CD4-positive, alpha-beta T cell treated with Interleukin-10 for 1 hour (primary cell): ENCODE measurements around the gene ALKBH2.

Source experiments
- DNase-seq: peaks from one replicate; pipeline ENCODE4 v3.0.0-alpha.2; 2020

ALKBH2 gene

GRCh38 chr12:109093022-109093918 lies at the start of gene ALKBH2:
TSS of gene ALKBH2 (minus strand) at chr12:109093472. CDS start at chr12:109092786, 686 bp downstream.
- DNase-seq = peak; percentile 96

- DNase-seq = no peak
Measured at GRCh38 chr12:109140560-109140959, 47.3 kb upstream of the ALKBH2 start.

- DNase-seq = no peak
Measured at GRCh38 chr12:109139791-109140190, 46.5 kb upstream of the ALKBH2 start.

GRCh38 chr12:109139360-109139759 lies 46.1 kb upstream of the ALKBH2 start:
- DNase-seq = no peak

- no peak for DNase-seq
Measured at GRCh38 chr12:109137055-109137454, 43.8 kb upstream of the ALKBH2 start.

- DNase-seq = no peak
Measured at GRCh38 chr12:109134186-109134917, 41.1 kb upstream of the ALKBH2 start.

- no peak for DNase-seq
Measured at GRCh38 chr12:109131154-109132050, 38.1 kb upstream of the ALKBH2 start.

GRCh38 chr12:109130297-109131153 lies 37.3 kb upstream of the ALKBH2 start:
- no peak for DNase-seq

- no peak for DNase-seq
Measured at GRCh38 chr12:109127533-109128242, 34.4 kb upstream of the ALKBH2 start.

- DNase-seq = no peak
Measured at GRCh38 chr12:109126784-109127183, 33.5 kb upstream of the ALKBH2 start.

GRCh38 chr12:109125791-109126190 lies 32.5 kb upstream of the ALKBH2 start:
- DNase-seq = no peak

- no peak for DNase-seq
Measured at GRCh38 chr12:109124878-109125648, 31.8 kb upstream of the ALKBH2 start.

- DNase-seq = no peak
Measured at GRCh38 chr12:109121346-109121880, 28.1 kb upstream of the ALKBH2 start.

GRCh38 chr12:109120557-109120956 lies 27.3 kb upstream of the ALKBH2 start:
- no peak for DNase-seq

GRCh38 chr12:109120095-109120494 lies 26.8 kb upstream of the ALKBH2 start:
- DNase-seq = no peak

GRCh38 chr12:109116611-109116949 lies 23.3 kb upstream of the ALKBH2 start:
- no peak for DNase-seq

- DNase-seq = no peak
Measured at GRCh38 chr12:109115758-109116610, 22.7 kb upstream of the ALKBH2 start, which contains the start of gene ACACB. TSS of gene ACACB (plus strand) at chr12:109116587. CDS start at chr12:109139406, 22,819 bp downstream.

- no peak for DNase-seq
Measured at GRCh38 chr12:109115404-109115757, 22.1 kb upstream of the ALKBH2 start.

GRCh38 chr12:109114644-109115043 lies 21.4 kb upstream of the ALKBH2 start:
- no peak for DNase-seq
